Activated CD8-positive, alpha-beta memory T cell treated with anti-CD3 and anti-CD28 coated beads, Interleukin-2, amount 10 ng/mL, durations not matched to agents 7 days and 5 days (primary cell): Measurements from ENCODE around the gene RNF217. TPM values are rescaled to one million over a fixed set of nuclear protein-coding genes. Genes with fewer than 3 reads are reported as not detected.

ENCODE experiments used
- ATAC-seq: fragments of 150-1000 bp; cut with Tn5 transposase; one replicate; pipeline ENCODE4 v1.10.0; 2021; ENCODE audit warnings: moderate library complexity
- CTCF ChIA-PET: fragments of 350-600 bp; sonication (Branson Sonifier 250); formaldehyde crosslinking; loops from one replicate; lab custom pipeline; 2021; ENCODE audit warnings: antibody characterized with exemption; lab: Charles Lee
- DNase-seq: peaks from one replicate; pipeline ENCODE4 v3.0.0-alpha.2; 2020
- H3K27ac Mint-ChIP-seq: one replicate; pipeline ENCODE4 v1.8.0; 2021; ENCODE audit warnings: mild to moderate bottlenecking, mixed read lengths
- H3K27me3 Mint-ChIP-seq: one replicate; pipeline ENCODE4 v1.8.0; 2021; ENCODE audit warnings: mixed read lengths
- H3K36me3 Mint-ChIP-seq: one replicate; pipeline ENCODE4 v1.8.0; 2021; ENCODE audit warnings: mild to moderate bottlenecking, mixed read lengths
- H3K4me1 Mint-ChIP-seq: one replicate; pipeline ENCODE4 v1.8.0; 2021; ENCODE audit warnings: mixed read lengths
- H3K4me3 Mint-ChIP-seq: one replicate; pipeline ENCODE4 v1.8.0; 2021; ENCODE audit warnings: mild to moderate bottlenecking, moderate library complexity, mixed read lengths
- H3K9me3 Mint-ChIP-seq: one replicate; pipeline ENCODE4 v1.8.0; 2022; ENCODE audit warnings: low read depth, mixed read lengths
- total RNA-seq, 2 experiments: library from RNA; stranded (reverse); gene quantifications; one replicate each; pipeline ENCODE4 v1.2.3, GENCODE V29; 2021

The RNF217 gene
- total RNA-seq, 2 experiments from 2014 or later = 0.70 TPM; not detected in 1

- Mint-ChIP-seq H3K4me3 (peak overlapping the region; percentile 31), H3K27me3 (peaks cover 28% of the 10 kb centered on the region), H3K4me1 (peaks cover 1% of the 10 kb centered on the region), H3K9me3 (no peaks in the 10 kb centered on the region), H3K27ac (no peak overlapping the region), H3K36me3 (no peaks in the 10 kb centered on the region)
- CTCF ChIA-PET = interaction anchor here (0.7 kb wide), 1 partner anchor 15 kb away, joined by 3 read pairs; no protein-coding TSS in a partner anchor
- ATAC-seq (peak; percentile 77), DNase-seq (no peak)
Measured at GRCh38 chr6:125099211-125100073, 137.2 kb downstream of the RNF217 start.

GRCh38 chr6:125100074-125100652 lies 137.9 kb downstream of the RNF217 start:
- no peak for ATAC-seq
- H3K36me3 Mint-ChIP-seq = no peaks in the 10 kb centered on the region
- no peak for DNase-seq
- peaks cover 28% of the 10 kb centered on the region for H3K27me3 Mint-ChIP-seq
- H3K4me3 Mint-ChIP-seq = no peak overlapping the region
- H3K4me1 Mint-ChIP-seq = peaks cover 1% of the 10 kb centered on the region
- CTCF ChIA-PET = interaction anchor here (0.7 kb wide), 1 partner anchor 14 kb away, joined by 3 read pairs; no protein-coding TSS in a partner anchor
- H3K27ac Mint-ChIP-seq = no peak overlapping the region
- no peaks in the 10 kb centered on the region for H3K9me3 Mint-ChIP-seq

DNA sequence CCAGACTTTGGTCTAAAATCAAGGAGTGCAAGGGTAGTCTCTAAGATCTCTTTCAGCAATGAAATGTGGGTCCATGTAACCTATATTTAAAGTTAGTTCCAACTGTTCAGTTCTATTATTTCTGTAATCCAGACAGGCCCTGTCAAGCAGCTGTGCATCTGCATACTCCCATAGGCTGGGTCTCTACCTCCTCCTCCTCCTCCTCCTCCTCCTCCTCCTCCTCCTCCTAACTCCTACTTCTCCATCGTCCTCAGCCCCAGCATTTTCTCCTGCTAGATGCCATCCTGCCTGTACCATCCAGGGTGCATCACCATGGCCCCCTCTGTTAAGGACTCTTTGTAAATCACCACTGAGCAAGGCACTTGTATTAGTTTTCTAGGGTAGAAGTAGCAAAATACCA lies 138.9 kb downstream of the RNF217 start:
- CTCF ChIA-PET = no interaction called here
- no peak overlapping the region for H3K4me3 Mint-ChIP-seq
- peaks cover 28% of the 10 kb centered on the region for H3K27me3 Mint-ChIP-seq
- H3K4me1 Mint-ChIP-seq = peaks cover 1% of the 10 kb centered on the region
- no peak overlapping the region for H3K27ac Mint-ChIP-seq
- H3K36me3 Mint-ChIP-seq = no peaks in the 10 kb centered on the region
- no peak for ATAC-seq
- DNase-seq = no peak
- H3K9me3 Mint-ChIP-seq = no peaks in the 10 kb centered on the region

DNA sequence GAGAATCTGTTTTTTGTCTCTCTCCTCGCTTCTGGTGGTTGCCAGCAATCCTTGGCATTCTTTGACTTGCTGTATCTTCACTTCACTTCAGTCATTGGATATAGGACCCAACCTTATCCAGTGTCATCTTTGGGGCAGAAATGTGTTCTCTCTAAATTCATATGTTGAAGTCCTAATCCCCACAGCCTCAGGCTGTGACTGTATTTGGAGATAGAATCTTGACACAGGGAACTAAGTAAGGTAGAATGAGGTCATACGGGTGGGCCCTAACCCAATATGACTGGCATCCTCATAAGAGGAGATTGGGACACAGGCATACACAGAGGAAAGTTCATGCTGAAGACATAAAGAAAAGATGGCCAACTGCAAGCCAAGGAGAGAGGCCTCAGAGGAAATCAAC lies 139.4 kb downstream of the RNF217 start:
- Mint-ChIP-seq H3K4me1 (peaks cover 1% of the 10 kb centered on the region), H3K27me3 (peaks cover 28% of the 10 kb centered on the region), H3K36me3 (no peaks in the 10 kb centered on the region), H3K27ac (no peak overlapping the region), H3K9me3 (no peaks in the 10 kb centered on the region), H3K4me3 (no peak overlapping the region)
- ATAC-seq (no peak), DNase-seq (no peak)
- CTCF ChIA-PET = no interaction called here

DNA sequence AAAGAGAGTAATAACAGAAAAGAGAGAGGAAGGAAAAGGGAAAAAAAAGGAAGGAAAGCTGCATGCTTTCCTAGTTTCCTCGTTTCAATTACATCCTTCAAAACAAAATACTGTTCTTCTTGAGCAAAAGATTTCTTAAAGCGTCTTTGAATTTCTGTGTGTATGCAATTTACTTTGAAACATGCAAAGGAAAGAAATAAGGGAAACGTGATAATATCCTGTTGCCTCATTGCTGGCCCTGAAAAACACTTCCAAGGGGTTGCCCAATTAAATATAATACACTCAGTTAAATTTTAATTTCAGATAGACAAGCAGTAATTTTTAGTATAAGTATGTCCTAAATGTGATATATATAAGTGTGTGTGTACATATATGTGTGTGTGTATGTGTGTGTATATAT lies 140.2 kb downstream of the RNF217 start:
- Mint-ChIP-seq H3K4me3 (no peak overlapping the region), H3K4me1 (peaks cover 1% of the 10 kb centered on the region), H3K36me3 (no peaks in the 10 kb centered on the region), H3K9me3 (no peaks in the 10 kb centered on the region), H3K27me3 (peaks cover 28% of the 10 kb centered on the region), H3K27ac (no peak overlapping the region)
- DNase-seq (no peak), ATAC-seq (no peak)
- CTCF ChIA-PET = no interaction called here

- Mint-ChIP-seq H3K27ac (no peak overlapping the region), H3K27me3 (peaks cover 26% of the 10 kb centered on the region), H3K4me1 (peaks cover 1% of the 10 kb centered on the region), H3K9me3 (no peaks in the 10 kb centered on the region), H3K36me3 (no peaks in the 10 kb centered on the region), H3K4me3 (no peak overlapping the region)
- no peak for DNase-seq
- CTCF ChIA-PET = no interaction called here
- ATAC-seq = no peak
Measured at GRCh38 chr6:125102891-125103290, 140.7 kb downstream of the RNF217 start.

DNA sequence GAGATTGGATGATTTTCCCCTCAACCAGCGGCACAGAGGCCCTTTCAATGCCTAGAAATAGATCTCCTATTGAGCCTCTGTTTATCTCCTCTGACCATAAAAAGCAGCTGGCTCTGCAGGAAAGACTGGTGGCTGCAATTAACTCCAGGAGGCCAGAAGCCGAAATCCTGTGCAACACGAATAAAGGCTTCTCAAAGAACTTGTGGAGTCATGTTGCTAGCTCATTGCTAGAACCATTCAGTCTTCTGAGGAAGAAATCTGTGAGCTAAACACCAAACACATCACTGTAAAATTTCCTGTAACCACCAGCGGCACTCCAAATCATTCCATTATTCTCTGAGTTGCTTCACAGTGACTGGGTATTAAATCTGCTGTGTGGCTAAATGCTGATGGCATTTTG lies 142.2 kb downstream of the RNF217 start:
- H3K27me3 Mint-ChIP-seq = peaks cover 12% of the 10 kb centered on the region
- no peak for ATAC-seq
- H3K4me1 Mint-ChIP-seq = peaks cover 1% of the 10 kb centered on the region
- peaks cover 6% of the 10 kb centered on the region for H3K9me3 Mint-ChIP-seq
- H3K36me3 Mint-ChIP-seq = no peaks in the 10 kb centered on the region
- no peak for DNase-seq
- no peak overlapping the region for H3K27ac Mint-ChIP-seq
- no peak overlapping the region for H3K4me3 Mint-ChIP-seq
- CTCF ChIA-PET = no interaction called here

GRCh38 chr6:125107048-125107447 lies 144.8 kb downstream of the RNF217 start:
- peaks cover 1% of the 10 kb centered on the region for H3K36me3 Mint-ChIP-seq

GRCh38 chr6:125107896-125108295 lies 145.7 kb downstream of the RNF217 start:
- Mint-ChIP-seq H3K4me3 (no peak overlapping the region), H3K27me3 (no peaks in the 10 kb centered on the region), H3K9me3 (peaks cover 21% of the 10 kb centered on the region), H3K27ac (no peak overlapping the region), H3K36me3 (peaks cover 1% of the 10 kb centered on the region), H3K4me1 (no peaks in the 10 kb centered on the region)
- CTCF ChIA-PET = no interaction called here
- DNase-seq (no peak), ATAC-seq (no peak)

More at GRCh38 chr6:125107048-125107447, 144.8 kb downstream of the RNF217 start:
- Mint-ChIP-seq H3K27ac (no peak overlapping the region), H3K27me3 (peaks cover 2% of the 10 kb centered on the region), H3K9me3 (peaks cover 18% of the 10 kb centered on the region), H3K4me3 (no peak overlapping the region), H3K4me1 (no peaks in the 10 kb centered on the region)
- no peak for DNase-seq
- CTCF ChIA-PET = no interaction called here
- no peak for ATAC-seq

DNA sequence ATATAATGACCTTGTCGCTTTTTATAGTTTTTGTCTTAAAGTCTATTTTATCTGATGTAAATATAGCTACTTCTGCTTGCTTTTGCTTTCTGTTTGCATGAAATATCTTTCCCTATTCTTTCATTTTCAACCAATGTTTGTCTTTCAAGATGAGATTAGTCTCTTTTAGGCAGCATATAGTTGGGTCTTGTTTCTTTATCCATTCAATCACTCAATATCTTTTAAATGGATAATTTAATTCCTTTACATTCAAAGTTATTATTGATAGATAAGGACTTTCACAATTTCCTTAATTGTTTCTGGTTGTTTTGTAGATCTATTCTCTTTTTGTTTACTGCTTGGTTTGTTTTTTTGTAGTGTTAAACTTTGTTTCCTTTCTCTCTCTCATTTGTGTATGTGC lies 147.8 kb downstream of the RNF217 start:
- DNase-seq = no peak
- H3K36me3 Mint-ChIP-seq = peaks cover 1% of the 10 kb centered on the region
- CTCF ChIA-PET = interaction anchor here (1.9 kb wide), 1 partner anchor 44 kb away, joined by 4 read pairs; no protein-coding TSS in a partner anchor

DNA sequence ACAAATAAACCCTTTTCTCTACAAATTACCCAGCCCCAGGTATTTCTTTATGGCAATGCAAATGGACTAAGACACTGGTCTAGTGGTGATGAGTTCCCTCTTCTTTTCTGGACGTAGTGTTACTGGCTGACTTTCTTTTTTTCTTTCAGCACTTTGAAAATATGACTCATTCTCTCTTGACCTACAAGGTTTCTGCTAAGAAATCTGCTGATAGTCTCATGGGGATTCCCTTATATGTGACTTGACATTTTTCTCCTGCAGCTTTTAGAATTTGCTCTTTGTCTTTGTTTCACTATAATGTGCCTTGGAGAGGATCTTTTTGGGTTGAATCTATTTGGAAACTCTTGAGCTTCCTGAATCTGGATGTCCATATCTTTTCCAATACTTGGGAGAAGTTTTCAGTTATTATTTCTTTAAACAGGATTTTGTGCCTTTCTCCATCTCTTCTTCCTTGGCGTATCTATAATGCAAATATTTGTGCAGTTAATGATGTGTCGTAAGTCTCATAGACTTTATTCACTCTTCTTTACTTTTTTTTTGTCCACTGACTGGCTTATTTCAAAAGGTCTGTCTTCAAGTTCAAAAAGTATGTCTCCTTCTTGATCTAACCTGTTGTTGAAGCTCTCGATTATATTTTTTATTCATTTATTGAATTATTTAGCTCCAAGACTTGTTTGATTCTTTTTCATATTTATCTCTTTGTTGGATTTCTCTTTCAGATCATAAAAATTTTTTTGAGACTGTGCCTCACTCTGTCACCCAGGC lies 149.2 kb downstream of the RNF217 start:
- Mint-ChIP-seq H3K27ac (no peak overlapping the region), H3K4me3 (no peak overlapping the region), H3K27me3 (peaks cover 2% of the 10 kb centered on the region), H3K36me3 (peaks cover 1% of the 10 kb centered on the region), H3K4me1 (no peaks in the 10 kb centered on the region), H3K9me3 (peaks cover 21% of the 10 kb centered on the region)
- CTCF ChIA-PET = no interaction called here
- DNase-seq (no peak), ATAC-seq (no peak)

More for the DNA sequence above, 147.8 kb downstream of the RNF217 start:
- no peak overlapping the region for H3K4me3 Mint-ChIP-seq
- no peaks in the 10 kb centered on the region for H3K4me1 Mint-ChIP-seq
- peaks cover 21% of the 10 kb centered on the region for H3K9me3 Mint-ChIP-seq
- no peak overlapping the region for H3K27ac Mint-ChIP-seq
- no peak for ATAC-seq
- no peaks in the 10 kb centered on the region for H3K27me3 Mint-ChIP-seq

- peaks cover 5% of the 10 kb centered on the region for H3K27me3 Mint-ChIP-seq
- no peaks in the 10 kb centered on the region for H3K4me1 Mint-ChIP-seq
- peaks cover 1% of the 10 kb centered on the region for H3K36me3 Mint-ChIP-seq
- H3K27ac Mint-ChIP-seq = no peak overlapping the region
- CTCF ChIA-PET = interaction anchor here (1.2 to 2.0 kb wide), 4 partner anchors 11 to 1310 kb away, joined by 3 to 6 read pairs (median 4); no protein-coding TSS in a partner anchor
- no peak overlapping the region for H3K4me3 Mint-ChIP-seq
- DNase-seq (no peak), ATAC-seq (no peak)
- H3K9me3 Mint-ChIP-seq = peaks cover 21% of the 10 kb centered on the region
Measured at GRCh38 chr6:125112934-125113333, 150.7 kb downstream of the RNF217 start.

GRCh38 chr6:125114248-125114858 lies 152.1 kb downstream of the RNF217 start:
- Mint-ChIP-seq H3K4me1 (no peaks in the 10 kb centered on the region), H3K27me3 (peaks cover 5% of the 10 kb centered on the region), H3K27ac (no peak overlapping the region), H3K36me3 (peaks cover 1% of the 10 kb centered on the region), H3K9me3 (peaks cover 16% of the 10 kb centered on the region), H3K4me3 (no peak overlapping the region)
- no peak for ATAC-seq
- CTCF ChIA-PET = interaction anchor here (0.7 to 2.0 kb wide), 10 partner anchors 9 to 1312 kb away, joined by 3 to 6 read pairs (median 4); no protein-coding TSS in a partner anchor
- peak; percentile 49 for DNase-seq
